Measurements from ENCODE around the gene FMO1. TPM values are rescaled to one million over a fixed set of nuclear protein-coding genes. Genes with fewer than 3 reads are reported as not detected.
"Not testable (repeated sequence)": the region's sequence is repeated elsewhere in the genome, so short reads cannot be mapped to it uniquely, and the experiment has no call there.

FMO1 gene
- total RNA-seq, 2 experiments from 2014 or later: not detected

- ChIA-PET POLR2A (no interaction called here), CTCF (no interaction called here)
- H3K27ac Mint-ChIP-seq: no peak overlapping the region
- H3K27me3 Mint-ChIP-seq: peaks cover 3% of the 10 kb centered on the region
- H3K36me3 Mint-ChIP-seq (ENCODE audit: low read depth): no peaks in the 10 kb centered on the region
- peaks cover 2% of the 10 kb centered on the region for H3K4me1 Mint-ChIP-seq
- no peaks in the 10 kb centered on the region for H3K9me3 Mint-ChIP-seq
- H3K4me3 Mint-ChIP-seq: no peak overlapping the region
- no peak for DNase-seq
Observed at GRCh38 chr1:171220581-171221054, 27.7 kb upstream of the FMO1 start.

DNA sequence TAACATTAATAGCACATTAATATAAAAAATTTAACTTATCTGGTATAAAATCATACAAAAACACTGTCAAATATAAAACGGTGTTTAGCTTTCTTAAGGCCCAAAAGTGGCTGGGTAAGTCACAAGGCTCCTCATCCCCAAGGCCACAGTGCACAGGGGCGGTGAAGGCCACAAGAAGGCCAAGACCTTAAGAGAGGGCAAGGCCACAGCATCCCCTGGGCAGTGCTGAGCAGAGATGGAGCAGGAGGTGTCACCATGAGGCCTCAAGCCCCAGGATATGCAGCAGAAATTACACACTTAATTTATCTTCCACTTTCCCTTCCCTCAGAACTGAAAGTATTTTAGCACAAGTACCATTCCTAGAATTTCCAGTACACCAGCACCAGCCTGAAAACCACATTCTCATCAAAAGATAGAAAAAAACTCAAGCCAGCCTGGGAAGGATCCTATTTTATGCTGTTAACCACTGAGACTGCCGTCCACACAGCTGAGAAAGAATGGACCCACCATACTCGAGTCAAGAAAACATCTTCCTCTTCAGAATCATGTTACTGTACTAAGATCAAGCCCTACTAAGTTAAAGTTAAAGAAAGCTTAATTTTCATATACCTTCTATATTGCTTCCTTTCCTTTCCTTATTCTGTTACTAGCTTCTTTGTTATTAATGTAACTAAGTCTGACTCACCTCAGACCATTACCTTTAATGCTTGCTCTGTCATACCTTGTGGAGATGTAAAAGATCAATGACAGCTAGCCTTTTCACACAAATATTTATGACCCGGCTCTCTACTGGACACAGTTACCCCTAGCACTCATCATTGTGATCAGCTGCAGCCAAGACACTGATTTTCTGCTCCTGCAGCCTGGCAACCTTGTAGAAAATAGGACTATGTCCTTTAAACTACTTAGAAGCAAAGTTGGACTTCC is 26.4 kb upstream of the FMO1 start:
- no peak for DNase-seq
- Mint-ChIP-seq H3K4me3 (no peak overlapping the region), H3K27ac (no peak overlapping the region), H3K9me3 (no peaks in the 10 kb centered on the region), H3K36me3 (ENCODE audit: low read depth) (no peaks in the 10 kb centered on the region), H3K4me1 (peaks cover 2% of the 10 kb centered on the region), H3K27me3 (peaks cover 3% of the 10 kb centered on the region)
- CTCF ChIA-PET: interaction anchor here (2.1 kb wide), 1 partner anchor 91 kb away, joined by 7 read pairs; no protein-coding TSS in a partner anchor
- POLR2A ChIA-PET: no interaction called here

- Mint-ChIP-seq H3K36me3 (ENCODE audit: low read depth) (no peaks in the 10 kb centered on the region), H3K4me1 (peaks cover 2% of the 10 kb centered on the region), H3K27ac (no peak overlapping the region), H3K9me3 (no peaks in the 10 kb centered on the region), H3K27me3 (peaks cover 3% of the 10 kb centered on the region), H3K4me3 (no peak overlapping the region)
- ChIA-PET POLR2A (no interaction called here), CTCF (interaction anchor here (0.6 to 2.1 kb wide), 2 partner anchors 90 to 1458 kb away, joined by 4 to 7 read pairs; no protein-coding TSS in a partner anchor)
- DNase-seq: no peak
Observed at GRCh38 chr1:171222936-171223335, 25.4 kb upstream of the FMO1 start.

GRCh38 chr1:171224257-171224656 is 24.0 kb upstream of the FMO1 start:
- H3K27ac Mint-ChIP-seq; H3K9me3 Mint-ChIP-seq; H3K27me3 Mint-ChIP-seq; CTCF ChIA-PET; POLR2A ChIA-PET; H3K4me1 Mint-ChIP-seq; H3K36me3 Mint-ChIP-seq (ENCODE audit: low read depth); DNase-seq; H3K4me3 Mint-ChIP-seq: not testable (repeated sequence)

DNA sequence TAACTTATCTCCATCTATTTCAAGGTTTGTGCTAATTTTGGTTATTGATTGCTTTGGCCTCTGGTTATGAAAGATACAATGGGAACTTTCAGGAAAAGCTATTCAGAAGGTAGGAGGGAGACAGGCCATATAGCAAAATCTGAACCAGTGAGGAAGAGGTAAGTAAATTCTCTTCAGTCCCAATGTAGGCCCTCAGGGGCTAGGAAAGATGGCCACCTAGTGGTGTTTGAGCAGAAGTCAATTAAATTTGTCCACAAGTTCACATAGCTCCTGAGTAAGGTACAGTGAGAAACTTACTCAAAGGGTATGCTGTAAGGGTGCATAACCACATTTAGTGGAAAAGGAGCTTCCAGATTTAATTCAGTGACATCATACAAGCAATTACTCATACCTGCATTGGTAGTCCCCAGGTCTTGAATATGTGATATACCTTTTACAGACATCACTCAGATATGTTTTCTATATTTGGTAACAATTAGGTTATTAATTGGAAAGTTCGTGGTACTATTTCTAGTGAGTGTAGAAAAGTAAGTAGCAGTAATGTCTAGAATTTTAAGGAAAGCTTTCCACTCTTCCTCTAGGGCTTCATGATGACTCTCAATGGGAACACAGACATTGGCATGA is 21.4 kb upstream of the FMO1 start:
- DNase-seq: peak; percentile 24
- H3K4me3 Mint-ChIP-seq: no peak overlapping the region
- peaks cover under 1% of the 10 kb centered on the region for H3K4me1 Mint-ChIP-seq
- H3K27ac Mint-ChIP-seq: no peak overlapping the region
- H3K9me3 Mint-ChIP-seq: no peaks in the 10 kb centered on the region
- ChIA-PET CTCF (interaction anchor here (1.2 to 2.4 kb wide), 5 partner anchors 9 to 87 kb away, joined by 3 to 13 read pairs (median 6); partner anchors contain the start of gene FMO4), POLR2A (no interaction called here)
- no peaks in the 10 kb centered on the region for H3K36me3 Mint-ChIP-seq (ENCODE audit: low read depth)
- H3K27me3 Mint-ChIP-seq: peaks cover 3% of the 10 kb centered on the region

DNA sequence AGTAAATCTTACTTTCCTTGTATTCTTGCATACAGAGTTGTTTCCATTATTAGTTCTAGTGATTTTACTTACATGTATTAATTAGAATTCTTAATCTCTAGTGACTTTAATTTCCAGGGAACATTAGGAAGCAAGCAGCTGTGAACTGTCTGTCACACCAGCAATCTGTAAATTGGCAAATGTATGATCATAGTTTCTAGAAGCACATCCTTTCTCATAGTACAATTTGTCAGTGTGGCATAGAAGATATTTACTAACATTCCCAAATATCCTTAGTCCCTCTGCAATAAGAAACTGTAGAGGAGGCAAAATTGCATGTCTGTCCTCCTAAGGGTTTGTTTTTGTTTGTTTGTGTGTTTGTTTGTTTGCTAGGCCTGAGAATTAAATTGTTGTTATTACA is 17.0 kb upstream of the FMO1 start:
- Mint-ChIP-seq H3K27ac (no peak overlapping the region), H3K4me1 (no peaks in the 10 kb centered on the region), H3K27me3 (peaks cover 4% of the 10 kb centered on the region), H3K9me3 (no peaks in the 10 kb centered on the region), H3K36me3 (ENCODE audit: low read depth) (no peaks in the 10 kb centered on the region), H3K4me3 (no peak overlapping the region)
- ChIA-PET POLR2A (no interaction called here), CTCF (interaction anchor here (1.2 to 2.4 kb wide), 2 partner anchors 15 to 82 kb away, joined by 3 to 9 read pairs; partner anchors contain the start of gene FMO4)
- no peak for DNase-seq

GRCh38 chr1:171233183-171233582 is 15.1 kb upstream of the FMO1 start:
- ChIA-PET POLR2A (no interaction called here), CTCF (no interaction called here)
- Mint-ChIP-seq H3K4me1 (no peaks in the 10 kb centered on the region), H3K27ac (no peak overlapping the region), H3K27me3 (peaks cover 7% of the 10 kb centered on the region), H3K4me3 (no peak overlapping the region), H3K36me3 (ENCODE audit: low read depth) (no peaks in the 10 kb centered on the region), H3K9me3 (no peaks in the 10 kb centered on the region)
- no peak for DNase-seq

DNA sequence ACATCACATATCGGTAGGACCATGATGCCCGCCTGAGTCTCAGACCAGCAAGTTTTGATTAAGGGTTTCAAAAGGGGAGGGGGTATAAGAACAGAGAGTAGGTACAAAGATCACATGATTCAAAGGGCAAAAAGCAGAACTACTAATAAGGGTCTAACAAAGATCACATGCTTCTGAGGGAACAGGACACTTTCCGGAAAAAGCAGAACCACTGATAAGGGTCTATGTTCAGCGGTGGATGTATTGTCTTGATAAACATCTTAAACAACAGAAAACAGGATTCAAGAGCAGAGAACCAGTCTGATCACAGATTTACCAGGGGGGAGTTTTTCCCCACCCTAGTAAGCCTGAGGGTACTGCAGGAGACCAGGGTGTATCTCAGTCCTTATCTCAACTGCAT is 12.1 kb upstream of the FMO1 start:
- H3K36me3 Mint-ChIP-seq (ENCODE audit: low read depth); H3K4me3 Mint-ChIP-seq; H3K9me3 Mint-ChIP-seq; DNase-seq; H3K4me1 Mint-ChIP-seq; POLR2A ChIA-PET; H3K27ac Mint-ChIP-seq: not testable (repeated sequence)
- CTCF ChIA-PET: interaction anchor here (1.2 to 1.3 kb wide), 2 partner anchors 9 to 77 kb away, joined by 3 to 4 read pairs; no protein-coding TSS in a partner anchor
- H3K27me3 Mint-ChIP-seq: peaks cover 29% of the 10 kb centered on the region

DNA sequence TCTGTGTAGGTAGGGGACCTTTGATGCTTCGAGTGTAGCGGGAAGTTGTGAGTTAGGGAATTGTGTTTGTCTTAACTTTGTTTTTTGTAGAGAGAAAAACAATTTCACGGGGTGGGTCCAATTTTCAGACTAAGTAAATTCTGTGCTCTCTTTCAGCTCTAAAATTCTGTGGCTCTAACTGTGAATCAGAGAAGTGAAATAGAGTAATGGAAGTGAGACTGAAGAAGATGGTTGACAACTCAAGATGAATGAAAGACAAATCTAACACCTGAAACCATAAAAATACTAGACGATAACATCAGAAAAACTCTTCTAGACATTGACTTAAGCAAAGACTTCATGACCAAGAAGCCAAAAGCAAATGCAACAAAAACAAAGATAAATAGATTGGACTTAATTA is 4.4 kb upstream of the FMO1 start:
- peaks cover 5% of the 10 kb centered on the region for H3K9me3 Mint-ChIP-seq
- H3K27ac Mint-ChIP-seq: no peak overlapping the region
- no peak for DNase-seq
- POLR2A ChIA-PET: no interaction called here
- no peak overlapping the region for H3K4me3 Mint-ChIP-seq
- no peaks in the 10 kb centered on the region for H3K4me1 Mint-ChIP-seq
- H3K27me3 Mint-ChIP-seq: peaks cover 59% of the 10 kb centered on the region
- CTCF ChIA-PET: interaction anchor here (2.0 kb wide), 1 partner anchor 70 kb away, joined by 11 read pairs; the partner anchor contains the start of gene FMO4
- H3K36me3 Mint-ChIP-seq (ENCODE audit: low read depth): no peaks in the 10 kb centered on the region

GRCh38 chr1:171245458-171246064 is 2.7 kb upstream of the FMO1 start:
- ChIA-PET CTCF (interaction anchor here (1.2 to 3.4 kb wide), 10 partner anchors 9 to 68 kb away, joined by 3 to 40 read pairs (median 7); partner anchors contain the start of gene FMO4), POLR2A (interaction anchor here (0.5 kb wide), 1 partner anchor 89 kb away, joined by 3 read pairs; no protein-coding TSS in a partner anchor)
- Mint-ChIP-seq H3K4me1 (no peaks in the 10 kb centered on the region), H3K4me3 (no peak overlapping the region), H3K27me3 (peaks cover 52% of the 10 kb centered on the region), H3K9me3 (no peaks in the 10 kb centered on the region), H3K27ac (no peak overlapping the region), H3K36me3 (ENCODE audit: low read depth) (no peaks in the 10 kb centered on the region)
- no peak for DNase-seq

GRCh38 chr1:171247501-171247900 is 793 bp upstream of the FMO1 start:
- no peak overlapping the region for H3K4me3 Mint-ChIP-seq
- CTCF ChIA-PET: interaction anchor here (2.1 to 3.4 kb wide), 2 partner anchors 66 kb away, joined by 9 to 40 read pairs; partner anchors contain the start of gene FMO4
- H3K27ac Mint-ChIP-seq: no peak overlapping the region
- H3K36me3 Mint-ChIP-seq (ENCODE audit: low read depth): no peaks in the 10 kb centered on the region
- H3K9me3 Mint-ChIP-seq: no peaks in the 10 kb centered on the region
- H3K4me1 Mint-ChIP-seq: peaks cover 9% of the 10 kb centered on the region
- no peak for DNase-seq
- H3K27me3 Mint-ChIP-seq: peaks cover 47% of the 10 kb centered on the region
- POLR2A ChIA-PET: no interaction called here

DNA sequence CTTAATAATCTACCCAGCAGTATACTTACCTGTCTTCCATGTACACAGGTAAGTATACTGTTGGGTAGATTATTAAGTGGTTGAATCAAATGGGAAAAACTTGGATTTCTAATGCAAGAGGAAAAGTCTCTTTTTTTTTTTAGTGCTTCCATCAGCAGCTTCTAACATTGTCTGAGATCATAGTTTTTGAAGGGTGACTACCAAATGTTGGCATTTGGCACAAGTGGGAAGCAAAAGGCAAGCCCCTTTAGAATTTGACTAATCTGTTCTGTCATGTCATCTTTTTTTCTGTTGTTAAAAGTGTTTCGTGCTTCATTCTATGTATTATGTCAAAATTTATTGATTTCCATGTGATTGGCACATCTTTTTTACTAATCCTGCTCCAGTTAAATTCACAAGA is 547 bp downstream of the FMO1 start:
- peaks cover 47% of the 10 kb centered on the region for H3K27me3 Mint-ChIP-seq
- CTCF ChIA-PET: interaction anchor here (0.7 to 2.1 kb wide), 2 partner anchors 65 to 501 kb away, joined by 4 to 9 read pairs; partner anchors contain the start of gene FMO4
- no peak overlapping the region for H3K4me3 Mint-ChIP-seq
- no peak for DNase-seq
- peaks cover 16% of the 10 kb centered on the region for H3K4me1 Mint-ChIP-seq
- H3K27ac Mint-ChIP-seq: no peak overlapping the region
- no peaks in the 10 kb centered on the region for H3K36me3 Mint-ChIP-seq (ENCODE audit: low read depth)
- H3K9me3 Mint-ChIP-seq: no peaks in the 10 kb centered on the region
- POLR2A ChIA-PET: no interaction called here

DNA sequence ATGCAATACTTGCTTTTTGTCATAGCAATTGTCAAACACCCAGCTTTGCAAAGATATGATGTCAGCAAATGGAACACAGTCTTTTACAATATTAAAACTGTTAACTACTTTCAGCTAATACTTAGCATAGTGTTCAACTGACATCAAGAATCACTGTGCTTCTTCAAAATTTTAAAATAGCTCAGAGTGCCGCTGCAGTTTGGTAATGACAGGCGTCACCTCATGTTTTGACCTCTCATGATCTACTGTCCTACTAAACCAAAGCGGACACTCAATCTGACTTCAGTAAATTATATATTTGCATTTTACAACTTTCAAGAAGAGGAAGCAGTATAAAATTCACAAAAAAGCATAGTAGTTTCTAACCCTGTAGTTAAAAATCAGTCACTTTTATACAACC is 2.0 kb downstream of the FMO1 start:
- no peaks in the 10 kb centered on the region for H3K36me3 Mint-ChIP-seq (ENCODE audit: low read depth)
- ChIA-PET CTCF (interaction anchor here (1.8 kb wide), 1 partner anchor 63 kb away, joined by 7 read pairs; the partner anchor contains the start of gene FMO4), POLR2A (interaction anchor here (0.7 kb wide), 1 partner anchor 10 kb away, joined by 3 read pairs; no protein-coding TSS in a partner anchor)
- no peak overlapping the region for H3K4me3 Mint-ChIP-seq
- no peak overlapping the region for H3K27ac Mint-ChIP-seq
- no peak for DNase-seq
- peaks cover 16% of the 10 kb centered on the region for H3K4me1 Mint-ChIP-seq
- no peaks in the 10 kb centered on the region for H3K9me3 Mint-ChIP-seq
- H3K27me3 Mint-ChIP-seq: peaks cover 49% of the 10 kb centered on the region

All from activated CD4-positive, alpha-beta memory T cell treated with anti-CD3 and anti-CD28 coated beads, Interleukin-2, amount 10 ng/mL, durations not matched to agents 7 days and 5 days (primary cell).